ENCODE data around the gene GLE1.

GRCh38 chr9:128555180-128555721, 50.7 kb downstream of the GLE1 start:
- no peak for TF ChIP-seq CTCF (IDR thresholded peaks at IDR 0.05; ENCODE audit: insufficient read depth, low read depth, low read length)
- no peak for TF ChIP-seq EZH2 (IDR thresholded peaks at IDR 0.05; ENCODE audit: insufficient read depth, low read length)

Data from astrocyte (in vitro differentiated cells and primary cell).